Measurements from ENCODE around the gene MPO.
A peak's percentile ranks its signal among the peaks of the same experiment; 100 is the strongest.

Gene MPO, protein sequence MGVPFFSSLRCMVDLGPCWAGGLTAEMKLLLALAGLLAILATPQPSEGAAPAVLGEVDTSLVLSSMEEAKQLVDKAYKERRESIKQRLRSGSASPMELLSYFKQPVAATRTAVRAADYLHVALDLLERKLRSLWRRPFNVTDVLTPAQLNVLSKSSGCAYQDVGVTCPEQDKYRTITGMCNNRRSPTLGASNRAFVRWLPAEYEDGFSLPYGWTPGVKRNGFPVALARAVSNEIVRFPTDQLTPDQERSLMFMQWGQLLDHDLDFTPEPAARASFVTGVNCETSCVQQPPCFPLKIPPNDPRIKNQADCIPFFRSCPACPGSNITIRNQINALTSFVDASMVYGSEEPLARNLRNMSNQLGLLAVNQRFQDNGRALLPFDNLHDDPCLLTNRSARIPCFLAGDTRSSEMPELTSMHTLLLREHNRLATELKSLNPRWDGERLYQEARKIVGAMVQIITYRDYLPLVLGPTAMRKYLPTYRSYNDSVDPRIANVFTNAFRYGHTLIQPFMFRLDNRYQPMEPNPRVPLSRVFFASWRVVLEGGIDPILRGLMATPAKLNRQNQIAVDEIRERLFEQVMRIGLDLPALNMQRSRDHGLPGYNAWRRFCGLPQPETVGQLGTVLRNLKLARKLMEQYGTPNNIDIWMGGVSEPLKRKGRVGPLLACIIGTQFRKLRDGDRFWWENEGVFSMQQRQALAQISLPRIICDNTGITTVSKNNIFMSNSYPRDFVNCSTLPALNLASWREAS

DNA sequence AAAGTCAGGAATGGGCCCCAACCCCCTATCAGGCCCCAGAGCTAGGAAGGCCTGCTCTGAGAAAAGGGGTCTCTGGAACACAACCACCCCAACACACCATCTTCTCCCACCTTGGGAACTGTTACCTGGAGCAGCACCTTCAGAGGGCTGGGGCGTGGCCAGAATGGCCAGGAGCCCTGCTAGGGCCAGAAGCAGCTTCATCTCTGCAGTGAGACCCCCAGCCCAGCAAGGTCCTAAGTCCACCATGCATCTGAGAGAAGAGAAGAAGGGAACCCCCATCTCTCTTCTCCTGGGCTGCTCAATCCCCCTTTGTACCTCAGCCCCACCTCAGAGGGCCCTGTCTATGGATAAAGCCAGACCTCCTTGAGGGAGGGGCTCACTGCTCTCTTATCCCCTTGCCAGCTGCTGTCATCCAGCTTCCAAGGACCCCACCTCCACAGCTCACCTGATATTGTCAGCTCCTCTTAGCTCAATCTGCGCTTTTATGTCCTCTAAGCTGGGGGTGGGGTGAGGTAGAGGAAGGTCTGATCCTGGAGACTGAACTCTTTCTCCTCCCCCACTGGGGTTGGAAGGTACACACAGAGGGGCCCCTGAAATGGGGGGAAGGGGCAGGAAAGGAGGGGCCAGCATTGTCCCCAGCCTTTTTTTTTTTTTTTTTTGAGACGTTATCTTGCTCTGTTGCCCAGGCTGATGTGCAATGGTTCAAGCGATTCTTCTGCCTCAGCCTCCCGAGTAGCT lies at the start of gene MPO:
Gene MPO, minus strand, starts transcription at position 456 of the 738 bp plus-strand sequence. Its CDS starts 177 bp downstream, at position 279.
- DNase-seq, result no peak

DNA sequence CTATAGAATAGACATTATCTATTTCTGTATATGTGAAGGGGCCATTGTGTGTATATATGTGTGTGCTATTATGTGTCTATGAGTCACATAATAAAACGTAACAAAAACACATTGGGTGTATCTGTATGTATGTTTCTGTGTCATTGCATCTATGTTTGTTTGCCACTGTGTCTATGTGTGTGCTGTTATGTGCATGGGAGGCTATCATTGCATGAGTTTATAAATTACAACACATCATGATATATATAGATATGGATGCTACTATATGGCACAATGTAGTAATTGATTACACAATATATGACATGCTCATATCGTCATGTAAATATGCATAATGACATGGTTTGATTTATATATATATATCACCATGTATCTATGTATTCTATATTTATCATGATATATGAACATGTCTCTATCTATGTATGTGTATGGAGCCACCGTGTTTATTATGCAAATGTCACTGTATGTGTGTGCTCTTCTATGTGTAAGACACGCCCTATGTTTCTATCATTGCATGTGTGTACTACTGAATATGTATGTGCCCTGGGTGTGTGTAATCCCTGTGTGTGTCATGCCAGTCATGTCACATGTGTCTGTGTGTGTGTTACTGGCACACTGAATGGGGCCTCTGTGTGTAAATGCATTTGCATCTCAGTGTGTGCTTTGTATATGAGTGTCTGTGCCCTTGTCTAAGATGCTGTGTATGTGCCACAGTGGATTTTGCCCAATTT lies 49.2 kb upstream of the MPO start:
- no peak for DNase-seq

DNA sequence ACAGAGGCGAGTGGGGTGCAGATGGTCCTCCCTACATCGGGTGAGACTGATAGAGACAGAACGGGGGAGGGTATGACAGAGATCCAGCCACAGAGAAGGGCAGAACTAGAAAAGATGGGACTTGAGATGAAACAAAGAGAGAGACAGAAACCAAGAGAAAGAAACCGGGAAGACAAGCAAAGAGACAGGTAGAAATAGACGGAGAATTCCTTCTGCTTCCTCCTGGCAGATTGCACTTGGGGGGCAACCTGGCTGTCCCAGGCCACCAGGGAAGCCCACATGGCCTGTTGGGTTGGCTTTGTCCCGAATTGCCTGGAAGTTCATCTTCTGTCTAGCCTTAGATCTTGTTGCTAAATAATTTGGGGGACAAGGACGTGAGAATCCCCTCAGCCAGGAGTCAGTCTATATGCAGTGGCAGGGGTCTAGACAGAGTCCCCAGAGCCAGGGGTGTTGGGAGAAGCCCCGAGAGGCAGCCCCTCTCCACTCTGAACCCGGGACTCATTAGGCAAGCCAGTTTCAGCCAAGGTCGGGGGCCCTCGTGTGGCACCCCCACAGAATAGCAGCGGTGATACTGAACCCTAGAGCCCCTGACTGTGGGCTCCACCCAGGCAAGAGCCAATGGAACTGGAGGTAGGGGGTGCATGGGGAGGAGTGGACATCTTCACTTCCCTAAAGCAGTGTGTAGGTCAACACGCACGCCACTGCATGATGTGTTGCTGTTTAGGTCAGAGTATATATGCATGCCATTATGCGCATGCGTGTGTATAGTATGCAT lies 48.5 kb upstream of the MPO start:
- no peak for DNase-seq

DNA sequence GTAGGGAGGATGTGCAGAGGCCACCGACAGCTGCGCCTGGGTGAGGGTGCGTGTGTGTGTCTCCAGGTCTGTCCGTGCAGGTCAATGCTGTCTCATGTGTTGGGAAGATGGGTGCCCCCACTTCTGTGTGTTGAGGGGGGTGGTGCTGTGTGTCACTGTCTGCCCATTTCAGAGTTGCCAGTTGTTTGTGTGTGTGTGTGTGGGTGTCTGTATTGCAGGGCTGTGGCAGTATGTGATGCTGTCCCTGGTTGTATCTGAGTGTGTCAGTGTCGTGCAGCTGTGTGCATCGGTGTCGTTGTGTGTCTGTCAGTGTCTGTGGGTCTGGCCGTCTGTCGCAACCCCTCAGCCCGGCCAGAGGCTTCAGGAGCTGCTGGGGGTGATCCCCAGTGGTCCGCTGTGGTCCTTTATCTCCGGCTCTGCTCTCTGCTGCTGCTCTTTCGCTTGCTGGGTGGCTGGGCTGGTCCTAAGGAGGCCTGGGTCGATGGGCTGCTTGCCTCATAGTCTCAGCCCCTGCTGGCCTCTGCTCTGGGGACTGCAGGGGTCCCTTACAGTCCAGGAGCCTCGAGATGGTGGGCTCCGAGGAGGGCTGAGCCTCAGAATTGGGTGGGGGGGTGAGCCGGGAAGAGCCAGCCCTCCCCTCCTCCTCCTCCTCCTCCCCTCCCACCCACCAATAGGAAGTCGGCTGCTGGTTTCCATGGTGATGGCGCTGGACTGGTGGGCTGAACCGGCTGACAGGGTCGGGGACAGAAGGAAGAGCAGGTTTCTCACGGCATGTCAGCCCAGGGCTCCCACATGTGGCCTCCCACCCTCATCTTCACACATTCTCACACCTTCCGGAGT lies 47.7 kb upstream of the MPO start, which contains the start of gene TSPOAP1:
Gene TSPOAP1, minus strand, starts transcription at position 601 of the 840 bp plus-strand sequence. CDS start 875 bp downstream, outside the sequence.
- DNase-seq, result no peak

DNA sequence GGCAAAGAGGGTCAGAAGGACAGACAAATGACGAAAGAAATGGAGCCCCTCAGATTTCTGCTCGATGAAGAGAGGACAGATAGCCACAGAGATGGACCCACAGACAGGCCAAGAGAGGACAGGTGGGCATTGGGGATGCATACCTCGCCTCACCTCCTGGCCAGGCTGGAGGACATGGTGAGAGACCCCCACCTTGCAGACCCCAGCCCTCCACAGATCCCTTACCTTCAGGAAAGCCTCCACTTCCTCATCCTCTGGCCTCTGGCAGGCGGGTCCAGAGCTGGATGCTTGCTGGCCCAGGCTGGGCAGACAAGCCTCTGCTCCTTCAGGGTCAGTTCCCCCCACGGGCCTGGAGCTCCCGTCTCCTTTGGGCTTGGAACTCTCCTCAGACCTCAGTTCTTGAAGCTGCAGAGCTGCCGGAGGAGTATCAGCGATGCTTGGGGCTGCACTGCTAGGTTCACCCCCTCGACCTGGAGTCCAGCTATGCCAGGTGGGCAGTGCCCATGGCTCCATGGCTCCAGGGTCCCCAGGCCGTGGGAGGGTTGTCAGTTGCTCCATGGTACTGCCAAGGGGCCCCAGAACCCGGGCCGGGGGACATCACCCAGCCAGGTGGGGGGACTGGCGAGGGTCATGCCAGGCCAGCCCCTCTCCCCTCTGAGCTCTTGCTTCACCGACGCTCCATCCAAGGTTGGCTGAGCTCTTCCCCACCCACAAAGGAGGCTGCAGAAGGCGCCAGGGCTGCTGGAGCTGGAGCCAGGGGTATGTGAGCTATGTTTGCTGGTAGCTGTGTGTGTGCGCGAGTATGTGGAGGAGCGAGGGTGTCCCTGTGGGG lies 46.8 kb upstream of the MPO start:
- no peak for DNase-seq

DNA sequence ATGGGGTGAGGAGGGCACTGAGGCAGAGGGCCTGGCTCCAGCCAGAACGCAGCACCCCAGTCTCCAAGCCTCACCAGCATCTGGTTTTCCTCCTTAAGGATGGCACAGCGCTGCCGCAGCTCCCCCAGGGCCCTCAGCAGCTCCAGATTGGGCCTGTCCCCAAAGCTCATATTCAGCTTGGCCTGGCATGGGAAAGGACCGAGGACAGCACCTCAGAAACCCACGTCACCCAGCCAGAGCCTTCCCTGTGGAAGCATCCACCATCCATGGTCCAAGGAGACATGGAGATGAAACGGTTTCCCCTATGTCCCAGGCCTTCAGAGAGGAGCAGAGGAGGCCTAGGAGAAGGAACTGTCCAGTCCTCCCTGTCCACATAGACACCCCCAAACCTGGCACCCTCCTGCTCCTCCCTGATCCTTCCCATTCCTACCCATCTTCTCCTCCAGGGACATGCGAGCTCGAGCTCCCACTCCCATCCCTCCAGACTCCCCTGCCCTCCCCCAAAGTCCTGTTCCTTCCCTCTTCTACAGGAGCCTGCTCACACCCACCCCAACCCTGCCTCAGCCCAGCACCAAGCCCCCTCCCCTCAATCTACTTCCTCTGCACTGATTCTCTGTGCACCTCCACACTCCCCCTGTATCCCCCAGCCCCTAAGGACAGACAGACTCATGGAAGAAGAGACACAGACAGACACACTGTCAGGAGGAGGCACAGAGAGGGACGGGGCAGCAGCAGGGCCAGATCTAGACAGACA lies 46.1 kb upstream of the MPO start:
- DNase-seq, result no peak

DNA sequence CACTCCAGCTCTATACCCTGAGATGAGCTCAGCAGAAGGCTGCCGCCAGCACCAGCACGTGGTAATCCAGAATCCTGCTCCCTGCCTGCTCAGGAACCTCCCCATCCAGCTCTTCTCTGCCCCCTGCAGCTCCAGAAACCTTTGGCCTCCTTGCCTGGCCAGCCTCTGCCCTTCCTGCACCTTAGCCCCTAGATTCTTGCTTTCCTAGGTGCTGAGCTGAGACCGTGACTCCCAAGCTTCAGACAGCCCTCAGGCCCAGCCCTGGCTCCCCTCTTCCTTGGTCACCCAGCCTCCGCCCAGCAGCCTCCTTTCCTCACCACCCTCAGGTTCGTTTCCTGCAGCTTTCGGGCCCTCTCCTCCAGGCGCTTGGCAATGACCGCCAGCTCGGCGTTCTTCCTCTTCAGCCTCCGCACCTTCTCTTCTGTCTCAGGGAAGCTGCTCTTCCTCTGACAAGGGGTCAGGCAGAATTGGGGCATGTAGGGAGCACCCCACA lies 45.3 kb upstream of the MPO start:
- no peak for DNase-seq

DNA sequence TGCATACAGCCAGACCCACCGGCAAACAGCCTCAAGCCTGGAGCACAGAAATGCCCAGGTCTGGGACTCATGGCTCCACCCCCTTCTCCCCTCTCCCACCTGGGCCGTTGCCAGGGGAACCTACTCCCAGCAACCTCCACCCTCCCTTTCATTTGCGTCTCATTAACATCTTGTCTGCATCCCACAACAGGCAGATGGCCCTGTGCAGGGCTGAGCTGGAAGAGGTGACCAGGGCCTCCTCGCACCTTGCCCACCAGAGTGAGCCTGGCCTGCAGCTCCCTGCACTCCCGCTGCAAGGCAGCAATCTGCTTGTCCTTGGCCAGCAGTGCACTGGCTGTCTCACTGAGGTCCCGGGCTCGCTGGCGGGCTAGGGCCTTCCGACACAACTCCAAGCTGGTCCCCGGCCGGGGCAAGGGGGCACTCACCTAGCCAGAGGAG lies 44.6 kb upstream of the MPO start:
- DNase-seq, result no peak

DNA sequence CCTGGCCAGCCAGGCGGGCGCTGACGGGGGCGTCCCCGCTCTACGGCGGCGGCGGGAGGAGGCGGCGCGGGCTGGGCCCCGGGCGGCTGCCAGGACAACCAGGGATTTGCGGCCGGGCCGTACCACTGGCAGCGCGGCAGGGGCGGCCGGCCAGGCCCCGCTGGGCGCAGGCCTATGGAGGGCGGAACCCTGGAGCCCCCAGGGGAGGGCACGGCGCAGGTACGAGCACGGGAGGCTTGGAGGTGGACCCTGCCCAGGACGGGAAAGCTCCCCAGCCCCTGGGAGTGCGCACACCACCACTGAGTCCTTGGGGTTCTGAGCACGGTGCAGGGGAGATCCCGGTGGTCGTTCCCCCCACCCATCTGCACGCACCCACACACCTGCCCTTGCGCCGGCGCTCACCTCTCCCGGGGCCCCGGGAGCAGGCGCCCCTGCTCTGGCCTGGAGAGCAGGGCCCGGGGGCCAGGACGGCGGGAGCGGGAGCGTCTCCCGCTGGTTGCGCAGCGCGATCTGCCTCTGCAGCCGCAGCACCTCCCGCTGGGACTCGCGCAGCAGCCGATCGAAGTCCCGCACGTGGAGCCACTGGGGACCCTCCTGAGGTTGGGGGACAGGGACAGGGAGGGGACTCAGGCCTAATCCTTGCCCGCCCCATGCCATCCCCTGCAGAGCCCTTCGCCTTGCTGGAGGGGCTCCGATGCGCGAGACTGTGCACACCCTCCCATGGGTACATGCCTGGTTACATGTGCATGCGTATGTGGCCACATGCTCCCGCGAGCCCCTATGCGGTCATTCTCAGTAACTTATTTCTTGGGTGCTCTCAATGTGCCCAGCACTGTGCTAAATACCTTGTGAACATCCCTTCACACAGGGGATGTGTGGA lies 43.9 kb upstream of the MPO start:
- DNase-seq, result peak; percentile 39

DNA sequence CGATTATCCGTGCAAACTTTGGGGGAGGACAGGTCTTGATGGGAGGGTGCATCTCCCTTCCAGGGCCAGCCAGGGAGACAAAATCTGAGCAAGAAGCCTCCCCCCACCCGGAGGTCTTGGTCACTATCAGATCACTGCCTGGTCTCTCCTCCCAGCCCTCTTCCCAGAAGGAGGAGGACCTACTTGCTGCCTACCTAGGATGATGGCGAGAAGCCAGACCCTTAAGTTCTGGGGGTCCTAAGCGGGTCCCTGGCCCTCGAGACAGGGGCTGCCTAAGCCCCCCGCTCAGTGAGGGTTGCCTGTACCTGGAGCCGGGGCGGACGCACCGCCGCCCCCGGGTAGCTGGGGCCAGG lies 43.3 kb upstream of the MPO start:
- no peak for DNase-seq

DNA sequence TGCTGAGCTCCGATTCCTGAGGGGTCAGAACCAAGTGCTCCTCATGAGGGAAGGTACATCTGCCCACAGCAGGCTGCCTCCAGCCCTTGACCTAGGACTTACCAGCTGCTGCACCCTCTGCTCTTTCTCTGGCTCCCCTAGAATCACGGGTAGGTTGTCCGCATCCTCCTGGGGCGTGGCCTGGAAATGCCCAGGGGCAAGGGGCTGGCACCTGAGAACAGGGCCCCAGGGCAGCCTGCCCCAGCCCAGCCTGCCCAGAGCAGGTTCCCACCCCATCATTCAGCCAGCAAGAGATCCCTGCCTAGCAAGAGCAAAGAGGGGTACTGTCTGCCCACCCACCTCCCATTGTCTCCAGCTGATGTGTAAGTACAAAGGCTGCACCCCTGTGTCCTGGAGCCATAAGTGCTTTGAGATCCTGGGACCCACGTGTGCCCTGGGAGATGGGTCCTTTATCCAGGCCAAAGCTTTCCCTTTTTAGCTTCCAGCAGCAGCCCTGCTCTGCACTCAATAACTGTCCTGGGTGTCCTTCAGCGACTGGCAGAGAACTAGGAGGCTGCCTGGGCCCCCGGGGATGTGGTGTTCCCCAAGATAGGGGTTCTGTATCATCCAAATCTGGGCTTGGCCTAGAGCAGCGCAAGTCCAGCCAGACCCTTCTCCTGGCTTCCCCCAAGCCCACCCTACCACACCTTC lies 42.8 kb upstream of the MPO start:
- DNase-seq, result no peak

DNA sequence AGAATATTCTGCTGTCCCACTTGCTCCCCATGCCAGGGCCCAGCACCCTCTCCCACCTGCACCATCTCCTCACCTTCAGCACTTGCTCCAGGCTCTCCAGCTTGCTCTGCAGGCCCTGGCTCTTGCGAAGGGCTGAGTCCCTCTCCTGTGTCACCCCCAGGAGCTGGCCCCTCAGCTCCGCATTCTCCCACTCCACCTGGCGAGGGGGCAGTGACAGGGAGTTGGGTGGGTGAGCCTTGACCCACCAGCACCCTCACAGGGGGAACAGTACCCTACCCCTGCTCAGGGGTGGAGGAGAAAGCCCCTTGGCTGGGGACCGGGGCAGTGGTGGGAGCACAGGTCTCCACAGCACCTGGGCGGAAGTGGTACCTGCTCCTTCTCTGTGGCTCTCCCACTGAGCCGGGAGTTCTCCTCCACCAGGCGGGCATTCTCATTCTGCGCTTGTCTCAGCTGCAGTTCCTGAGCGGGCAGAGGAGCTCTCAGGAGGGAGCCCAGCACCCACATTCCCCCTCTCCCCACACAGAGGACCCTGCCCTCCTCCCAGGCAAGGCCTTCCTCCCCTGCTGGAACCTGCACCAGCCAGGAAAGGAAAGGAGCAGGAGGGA lies 41.9 kb upstream of the MPO start:
- no peak for DNase-seq

DNA sequence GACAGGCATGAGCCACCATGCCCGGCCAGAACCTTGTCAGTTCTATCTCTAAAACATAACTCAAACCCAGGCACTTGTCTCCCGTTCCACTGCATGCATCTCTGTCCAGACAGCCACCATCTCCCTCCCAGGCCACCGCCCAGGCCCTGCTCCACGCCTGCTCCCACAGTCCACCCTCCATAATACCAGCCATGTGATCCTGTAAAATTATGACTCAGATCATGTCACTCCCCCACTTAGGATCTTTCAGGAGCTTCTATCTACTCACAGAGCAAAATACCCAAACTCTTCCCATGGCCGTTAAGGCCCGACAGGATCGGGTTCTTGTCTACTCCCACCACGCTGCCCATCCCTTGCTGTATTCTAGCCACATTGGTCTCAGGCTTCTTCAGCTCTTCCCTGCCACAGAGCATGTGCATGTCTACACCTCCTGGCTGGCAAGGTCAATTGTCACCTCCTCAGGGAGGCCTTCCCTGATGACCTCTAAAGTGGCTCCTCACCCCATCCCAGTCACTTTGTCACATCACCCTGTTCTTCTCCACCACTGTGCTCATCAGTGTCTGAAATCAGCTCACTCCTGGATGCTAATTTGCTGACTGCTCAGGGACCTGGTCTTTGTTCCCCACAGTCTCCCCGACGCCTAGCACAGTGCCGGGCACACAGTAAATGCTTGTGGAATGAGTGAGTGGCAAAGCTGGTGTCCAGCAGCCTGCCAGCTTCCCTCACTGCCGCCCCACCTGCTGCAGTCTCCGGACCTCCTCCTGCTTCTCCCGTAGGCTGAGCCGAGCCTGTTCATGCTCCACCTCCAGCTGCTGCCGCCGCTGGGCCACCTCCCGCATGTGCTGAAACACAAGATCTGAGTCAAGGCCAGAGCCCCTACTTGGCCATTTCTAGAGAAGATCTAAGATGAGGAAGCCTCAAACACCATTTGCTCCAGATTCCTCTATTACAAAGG lies 41.1 kb upstream of the MPO start:
- no peak for DNase-seq

DNA sequence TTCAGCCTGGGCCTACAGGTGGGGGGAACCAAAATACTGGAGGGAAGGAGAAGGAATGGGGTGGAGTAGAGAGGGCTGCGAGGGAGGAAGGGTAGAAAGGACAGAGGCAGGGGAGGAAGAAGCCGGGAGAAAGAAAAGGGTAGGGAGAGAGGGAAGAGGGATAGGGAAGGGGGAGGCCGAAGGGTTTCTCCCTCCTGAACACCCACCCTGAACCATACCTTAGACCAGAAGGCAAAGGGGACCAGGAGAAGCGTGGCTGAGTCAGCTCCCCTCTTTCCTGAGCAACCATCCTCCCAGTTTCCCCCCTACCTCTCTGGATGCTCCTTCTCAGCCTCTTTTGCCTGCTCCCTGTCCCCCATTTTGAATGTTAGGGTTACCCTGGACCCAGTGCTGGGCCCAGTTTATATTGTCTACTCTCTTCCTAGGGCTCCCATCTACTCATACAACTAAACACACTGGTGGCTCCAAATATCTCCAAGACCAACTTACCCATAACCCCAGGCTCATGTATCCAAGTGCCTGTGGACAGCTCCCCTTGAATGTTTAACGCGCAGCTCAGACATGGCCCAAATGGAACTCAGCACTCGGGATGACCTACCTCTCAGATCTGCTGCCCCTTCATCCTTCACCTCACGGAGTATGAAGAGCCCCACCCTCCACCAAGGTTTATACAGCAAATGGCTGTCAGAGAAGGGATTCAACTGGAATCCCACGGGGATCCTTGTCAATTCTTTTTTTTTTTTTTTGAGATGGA lies 40.0 kb upstream of the MPO start:
- no peak for DNase-seq

DNA sequence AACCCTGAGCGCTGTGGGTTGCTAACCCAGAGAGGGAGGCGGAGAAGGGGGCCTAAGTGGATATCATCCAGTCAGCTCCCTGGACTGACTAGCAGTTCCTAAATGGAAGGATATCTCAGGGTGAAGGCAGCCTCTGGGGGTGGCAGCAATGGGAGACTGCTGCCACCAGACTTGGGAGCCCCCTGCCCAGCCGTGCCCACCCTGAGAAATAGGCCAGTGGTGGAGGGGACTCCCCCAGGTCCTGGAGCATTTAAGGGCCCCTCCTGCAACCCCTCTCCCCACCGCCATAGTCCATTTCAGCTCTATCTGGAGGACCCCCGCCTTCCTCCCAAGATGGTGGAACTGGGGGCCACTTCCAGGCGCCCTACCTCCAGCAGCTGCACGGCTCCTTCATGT lies 39.4 kb upstream of the MPO start:
- no peak for DNase-seq

Measured in NCI-H510A treated with DMSO at 0.1 percent for 48 hours (cell line).